Measurements from ENCODE around the gene CACNA1C.
A peak's percentile ranks its signal among the peaks of the same experiment; 100 is the strongest.

Gene CACNA1C

GRCh38 chr12:2306012-2306411 is 253.2 kb downstream of the CACNA1C start:
- H3K27ac ChIP-seq (ENCODE audit: low read length), result no peak overlapping the region
- H3K4me1 ChIP-seq (ENCODE audit: control insufficient read depth, insufficient read depth, low read length), result peaks cover 54% of the 10 kb centered on the region
- no peaks in the 10 kb centered on the region for H3K27me3 ChIP-seq (ENCODE audit: control insufficient read depth in 1 of 2, insufficient read depth in 2 of 2, low read length in 2 of 2)
- no peaks in the 10 kb centered on the region for H3K36me3 ChIP-seq (ENCODE audit: control insufficient read depth in 2 of 2, insufficient read depth in 2 of 2, low read length in 2 of 2)
- no peak overlapping the region for H3K4me3 ChIP-seq (ENCODE audit: low read length in 2 of 2)
- no peak overlapping the region for H3K9ac ChIP-seq (ENCODE audit: low read length in 2 of 2)
- no peaks in the 10 kb centered on the region for H3K9me3 ChIP-seq (ENCODE audit: control insufficient read depth in 2 of 2, low read length in 2 of 2)

- peaks cover 52% of the 10 kb centered on the region for H3K4me1 ChIP-seq (ENCODE audit: control insufficient read depth, insufficient read depth, low read length)
- no peaks in the 10 kb centered on the region for H3K36me3 ChIP-seq (ENCODE audit: control insufficient read depth in 2 of 2, insufficient read depth in 2 of 2, low read length in 2 of 2)
- no peaks in the 10 kb centered on the region for H3K27me3 ChIP-seq (ENCODE audit: control insufficient read depth in 1 of 2, insufficient read depth in 2 of 2, low read length in 2 of 2)
- H3K9me3 ChIP-seq (ENCODE audit: control insufficient read depth in 2 of 2, low read length in 2 of 2), result no peaks in the 10 kb centered on the region
- H3K27ac ChIP-seq (ENCODE audit: low read length), result no peak overlapping the region
- H3K9ac ChIP-seq (ENCODE audit: low read length in 2 of 2), result no peak overlapping the region
- no peak overlapping the region for H3K4me3 ChIP-seq (ENCODE audit: low read length in 2 of 2)
Measured at GRCh38 chr12:2306735-2307134, 253.9 kb downstream of the CACNA1C start.

GRCh38 chr12:2307550-2307949 is 254.8 kb downstream of the CACNA1C start:
- no peaks in the 10 kb centered on the region for H3K9me3 ChIP-seq (ENCODE audit: control insufficient read depth in 2 of 2, low read length in 2 of 2)
- H3K36me3 ChIP-seq (ENCODE audit: control insufficient read depth in 2 of 2, insufficient read depth in 2 of 2, low read length in 2 of 2), result no peaks in the 10 kb centered on the region
- H3K9ac ChIP-seq (ENCODE audit: low read length in 2 of 2), result no peak overlapping the region
- peaks cover 44% of the 10 kb centered on the region for H3K4me1 ChIP-seq (ENCODE audit: control insufficient read depth, insufficient read depth, low read length)
- no peaks in the 10 kb centered on the region for H3K27me3 ChIP-seq (ENCODE audit: control insufficient read depth in 1 of 2, insufficient read depth in 2 of 2, low read length in 2 of 2)
- H3K27ac ChIP-seq (ENCODE audit: low read length), result no peak overlapping the region
- no peak overlapping the region for H3K4me3 ChIP-seq (ENCODE audit: low read length in 2 of 2)

GRCh38 chr12:2309647-2310046 is 256.9 kb downstream of the CACNA1C start:
- no peak overlapping the region for H3K4me3 ChIP-seq (ENCODE audit: low read length in 2 of 2)
- H3K4me1 ChIP-seq (ENCODE audit: control insufficient read depth, insufficient read depth, low read length), result peaks cover 35% of the 10 kb centered on the region
- no peaks in the 10 kb centered on the region for H3K36me3 ChIP-seq (ENCODE audit: control insufficient read depth in 2 of 2, insufficient read depth in 2 of 2, low read length in 2 of 2)
- H3K27ac ChIP-seq (ENCODE audit: low read length), result no peak overlapping the region
- no peaks in the 10 kb centered on the region for H3K9me3 ChIP-seq (ENCODE audit: control insufficient read depth in 2 of 2, low read length in 2 of 2)
- H3K9ac ChIP-seq (ENCODE audit: low read length in 2 of 2), result no peak overlapping the region
- no peaks in the 10 kb centered on the region for H3K27me3 ChIP-seq (ENCODE audit: control insufficient read depth in 1 of 2, insufficient read depth in 2 of 2, low read length in 2 of 2)

- Histone ChIP-seq H3K4me3 (ENCODE audit: low read length in 2 of 2) (peak overlapping the region in 1 of 2 donors; percentile 54), H3K27me3 (ENCODE audit: control insufficient read depth in 1 of 2, insufficient read depth in 2 of 2, low read length in 2 of 2) (no peaks in the 10 kb centered on the region), H3K9me3 (ENCODE audit: control insufficient read depth in 2 of 2, low read length in 2 of 2) (no peaks in the 10 kb centered on the region), H3K4me1 (ENCODE audit: control insufficient read depth, insufficient read depth, low read length) (peaks cover 32% of the 10 kb centered on the region), H3K9ac (ENCODE audit: low read length in 2 of 2) (no peak overlapping the region), H3K27ac (ENCODE audit: low read length) (peak overlapping the region; percentile 74), H3K36me3 (ENCODE audit: control insufficient read depth in 2 of 2, insufficient read depth in 2 of 2, low read length in 2 of 2) (no peaks in the 10 kb centered on the region)
Measured at GRCh38 chr12:2311020-2311778, 258.4 kb downstream of the CACNA1C start.

- peak overlapping the region; percentile 74 for H3K27ac ChIP-seq (ENCODE audit: low read length)
- no peaks in the 10 kb centered on the region for H3K36me3 ChIP-seq (ENCODE audit: control insufficient read depth in 2 of 2, insufficient read depth in 2 of 2, low read length in 2 of 2)
- no peaks in the 10 kb centered on the region for H3K9me3 ChIP-seq (ENCODE audit: control insufficient read depth in 2 of 2, low read length in 2 of 2)
- no peak overlapping the region for H3K9ac ChIP-seq (ENCODE audit: low read length in 2 of 2)
- H3K4me3 ChIP-seq (ENCODE audit: low read length in 2 of 2), result no peak overlapping the region
- H3K27me3 ChIP-seq (ENCODE audit: control insufficient read depth in 1 of 2, insufficient read depth in 2 of 2, low read length in 2 of 2), result no peaks in the 10 kb centered on the region
- peaks cover 31% of the 10 kb centered on the region for H3K4me1 ChIP-seq (ENCODE audit: control insufficient read depth, insufficient read depth, low read length)
Measured at GRCh38 chr12:2312175-2312574, 259.4 kb downstream of the CACNA1C start.

- H3K9ac ChIP-seq (ENCODE audit: low read length in 2 of 2), result no peak overlapping the region
- no peaks in the 10 kb centered on the region for H3K9me3 ChIP-seq (ENCODE audit: control insufficient read depth in 2 of 2, low read length in 2 of 2)
- H3K27ac ChIP-seq (ENCODE audit: low read length), result no peak overlapping the region
- H3K4me1 ChIP-seq (ENCODE audit: control insufficient read depth, insufficient read depth, low read length), result peaks cover 33% of the 10 kb centered on the region
- H3K4me3 ChIP-seq (ENCODE audit: low read length in 2 of 2), result no peak overlapping the region
- H3K27me3 ChIP-seq (ENCODE audit: control insufficient read depth in 1 of 2, insufficient read depth in 2 of 2, low read length in 2 of 2), result no peaks in the 10 kb centered on the region
- H3K36me3 ChIP-seq (ENCODE audit: control insufficient read depth in 2 of 2, insufficient read depth in 2 of 2, low read length in 2 of 2), result no peaks in the 10 kb centered on the region
Measured at GRCh38 chr12:2312770-2313169, 260.0 kb downstream of the CACNA1C start.

- no peak overlapping the region for H3K27ac ChIP-seq (ENCODE audit: low read length)
- H3K4me1 ChIP-seq (ENCODE audit: control insufficient read depth, insufficient read depth, low read length), result peaks cover 49% of the 10 kb centered on the region
- no peaks in the 10 kb centered on the region for H3K9me3 ChIP-seq (ENCODE audit: control insufficient read depth in 2 of 2, low read length in 2 of 2)
- H3K27me3 ChIP-seq (ENCODE audit: control insufficient read depth in 1 of 2, insufficient read depth in 2 of 2, low read length in 2 of 2), result no peaks in the 10 kb centered on the region
- H3K4me3 ChIP-seq (ENCODE audit: low read length in 2 of 2), result no peak overlapping the region
- H3K36me3 ChIP-seq (ENCODE audit: control insufficient read depth in 2 of 2, insufficient read depth in 2 of 2, low read length in 2 of 2), result no peaks in the 10 kb centered on the region
- no peak overlapping the region for H3K9ac ChIP-seq (ENCODE audit: low read length in 2 of 2)
Measured at GRCh38 chr12:2314492-2314891, 261.7 kb downstream of the CACNA1C start.

- Histone ChIP-seq H3K27me3 (ENCODE audit: control insufficient read depth in 1 of 2, insufficient read depth in 2 of 2, low read length in 2 of 2) (no peaks in the 10 kb centered on the region), H3K9ac (ENCODE audit: low read length in 2 of 2) (no peak overlapping the region), H3K27ac (ENCODE audit: low read length) (peak overlapping the region; percentile 41), H3K9me3 (ENCODE audit: control insufficient read depth in 2 of 2, low read length in 2 of 2) (no peaks in the 10 kb centered on the region), H3K4me1 (ENCODE audit: control insufficient read depth, insufficient read depth, low read length) (peaks cover 48% of the 10 kb centered on the region), H3K36me3 (ENCODE audit: control insufficient read depth in 2 of 2, insufficient read depth in 2 of 2, low read length in 2 of 2) (no peaks in the 10 kb centered on the region), H3K4me3 (ENCODE audit: low read length in 2 of 2) (no peak overlapping the region)
Measured at GRCh38 chr12:2317772-2318171, 265.0 kb downstream of the CACNA1C start.

- peaks cover 46% of the 10 kb centered on the region for H3K4me1 ChIP-seq (ENCODE audit: control insufficient read depth, insufficient read depth, low read length)
- H3K9me3 ChIP-seq (ENCODE audit: control insufficient read depth in 2 of 2, low read length in 2 of 2), result no peaks in the 10 kb centered on the region
- H3K9ac ChIP-seq (ENCODE audit: low read length in 2 of 2), result no peak overlapping the region
- H3K4me3 ChIP-seq (ENCODE audit: low read length in 2 of 2), result no peak overlapping the region
- no peaks in the 10 kb centered on the region for H3K27me3 ChIP-seq (ENCODE audit: control insufficient read depth in 1 of 2, insufficient read depth in 2 of 2, low read length in 2 of 2)
- H3K27ac ChIP-seq (ENCODE audit: low read length), result peak overlapping the region; percentile 41
- H3K36me3 ChIP-seq (ENCODE audit: control insufficient read depth in 2 of 2, insufficient read depth in 2 of 2, low read length in 2 of 2), result no peaks in the 10 kb centered on the region
Measured at GRCh38 chr12:2318286-2318685, 265.5 kb downstream of the CACNA1C start.

- Histone ChIP-seq H3K4me3 (ENCODE audit: low read length in 2 of 2) (no peak overlapping the region), H3K9ac (ENCODE audit: low read length in 2 of 2) (no peak overlapping the region), H3K27me3 (ENCODE audit: control insufficient read depth in 1 of 2, insufficient read depth in 2 of 2, low read length in 2 of 2) (no peaks in the 10 kb centered on the region), H3K36me3 (ENCODE audit: control insufficient read depth in 2 of 2, insufficient read depth in 2 of 2, low read length in 2 of 2) (no peaks in the 10 kb centered on the region), H3K4me1 (ENCODE audit: control insufficient read depth, insufficient read depth, low read length) (peaks cover 54% of the 10 kb centered on the region), H3K27ac (ENCODE audit: low read length) (no peak overlapping the region), H3K9me3 (ENCODE audit: control insufficient read depth in 2 of 2, low read length in 2 of 2) (no peaks in the 10 kb centered on the region)
Measured at GRCh38 chr12:2319136-2319535, 266.3 kb downstream of the CACNA1C start.
